Measurements from ENCODE around the gene CDH5. TPM values are rescaled to one million over a fixed set of nuclear protein-coding genes. Genes with fewer than 3 reads are reported as not detected.

The CDH5 gene
- total and polyA plus RNA-seq, 4 donors: 5.5 to 21.9 (median 17.5) TPM

DNA sequence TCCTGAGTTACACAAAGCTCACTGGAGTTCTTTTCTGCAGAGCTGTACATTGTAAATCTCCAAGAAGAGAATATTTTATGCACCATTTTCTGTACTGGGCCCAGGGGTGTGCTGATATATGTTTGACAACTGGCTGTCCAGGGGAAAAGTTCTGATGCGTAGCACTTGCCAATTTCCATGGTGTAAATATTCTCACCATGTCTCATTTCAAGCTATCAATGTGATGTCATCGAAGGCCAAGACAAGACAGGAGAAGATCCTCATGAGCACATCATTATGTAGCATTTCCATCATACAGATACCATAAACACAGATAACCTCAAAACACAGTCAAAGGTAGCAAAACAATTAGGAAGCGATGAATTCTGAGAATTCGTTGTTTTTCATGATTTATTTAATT is 18.9 kb downstream of the CDH5 start:
- peaks cover 0 to 3% (median 0%) of the 10 kb centered on the region in 4 donors for H3K36me3 ChIP-seq (ENCODE audit: control insufficient read depth in 4 of 4, insufficient read depth in 3 of 4, low read depth in 1 of 4, low read length in 3 of 4)
- 95% methylated on average over 4 of the region's 4 CpGs for WGBS
- H3K9ac ChIP-seq (ENCODE audit: low read depth in 1 of 2, low read length in 2 of 2): no peak overlapping the region
- H3K4me3 ChIP-seq (ENCODE audit: low read depth in 1 of 3, low read length in 3 of 3): no peak overlapping the region
- no peak overlapping the region for H3K27ac ChIP-seq (ENCODE audit: low read depth in 1 of 2, low read length in 2 of 2)
- no peak for DNase-seq (ENCODE audit: low spot score)
- no peaks in the 10 kb centered on the region for H3K4me1 ChIP-seq (ENCODE audit: control insufficient read depth in 4 of 4, insufficient read depth in 4 of 4, low read length in 3 of 4)
- TF ChIP-seq HNF4G (IDR thresholded peaks at IDR 0.05) (no peak), YY1 (IDR thresholded peaks at IDR 0.05) (no peak), EGR1 (IDR thresholded peaks at IDR 0.05; ENCODE audit: low read depth in 2 of 2) (no peak), NR2F2 (IDR thresholded peaks at IDR 0.05) (no peak), FOXA1 (IDR thresholded peaks at IDR 0.05) (no peak), GABPA (IDR thresholded peaks at IDR 0.05 in 1 of 2, conservative IDR thresholded peaks at IDR 0.05 in 1 of 2) (no peak), HNF4A (conservative IDR thresholded peaks at IDR 0.05) (no peak), RXRA (IDR thresholded peaks at IDR 0.05) (no peak)
- TF ChIP-seq, protein P1, sequence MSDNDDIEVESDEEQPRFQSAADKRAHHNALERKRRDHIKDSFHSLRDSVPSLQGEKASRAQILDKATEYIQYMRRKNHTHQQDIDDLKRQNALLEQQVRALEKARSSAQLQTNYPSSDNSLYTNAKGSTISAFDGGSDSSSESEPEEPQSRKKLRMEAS (IDR thresholded peaks at IDR 0.05): no peak
- TF ChIP-seq, protein P2, sequence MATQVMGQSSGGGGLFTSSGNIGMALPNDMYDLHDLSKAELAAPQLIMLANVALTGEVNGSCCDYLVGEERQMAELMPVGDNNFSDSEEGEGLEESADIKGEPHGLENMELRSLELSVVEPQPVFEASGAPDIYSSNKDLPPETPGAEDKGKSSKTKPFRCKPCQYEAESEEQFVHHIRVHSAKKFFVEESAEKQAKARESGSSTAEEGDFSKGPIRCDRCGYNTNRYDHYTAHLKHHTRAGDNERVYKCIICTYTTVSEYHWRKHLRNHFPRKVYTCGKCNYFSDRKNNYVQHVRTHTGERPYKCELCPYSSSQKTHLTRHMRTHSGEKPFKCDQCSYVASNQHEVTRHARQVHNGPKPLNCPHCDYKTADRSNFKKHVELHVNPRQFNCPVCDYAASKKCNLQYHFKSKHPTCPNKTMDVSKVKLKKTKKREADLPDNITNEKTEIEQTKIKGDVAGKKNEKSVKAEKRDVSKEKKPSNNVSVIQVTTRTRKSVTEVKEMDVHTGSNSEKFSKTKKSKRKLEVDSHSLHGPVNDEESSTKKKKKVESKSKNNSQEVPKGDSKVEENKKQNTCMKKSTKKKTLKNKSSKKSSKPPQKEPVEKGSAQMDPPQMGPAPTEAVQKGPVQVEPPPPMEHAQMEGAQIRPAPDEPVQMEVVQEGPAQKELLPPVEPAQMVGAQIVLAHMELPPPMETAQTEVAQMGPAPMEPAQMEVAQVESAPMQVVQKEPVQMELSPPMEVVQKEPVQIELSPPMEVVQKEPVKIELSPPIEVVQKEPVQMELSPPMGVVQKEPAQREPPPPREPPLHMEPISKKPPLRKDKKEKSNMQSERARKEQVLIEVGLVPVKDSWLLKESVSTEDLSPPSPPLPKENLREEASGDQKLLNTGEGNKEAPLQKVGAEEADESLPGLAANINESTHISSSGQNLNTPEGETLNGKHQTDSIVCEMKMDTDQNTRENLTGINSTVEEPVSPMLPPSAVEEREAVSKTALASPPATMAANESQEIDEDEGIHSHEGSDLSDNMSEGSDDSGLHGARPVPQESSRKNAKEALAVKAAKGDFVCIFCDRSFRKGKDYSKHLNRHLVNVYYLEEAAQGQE (IDR thresholded peaks at IDR 0.05): no peak
- no peaks in the 10 kb centered on the region for H3K27me3 ChIP-seq (ENCODE audit: control insufficient read depth in 4 of 4, insufficient read depth in 4 of 4, low read length in 3 of 4)
- H3K9me3 ChIP-seq (ENCODE audit: control insufficient read depth in 4 of 4, low read length in 3 of 4): no peaks in the 10 kb centered on the region

DNA sequence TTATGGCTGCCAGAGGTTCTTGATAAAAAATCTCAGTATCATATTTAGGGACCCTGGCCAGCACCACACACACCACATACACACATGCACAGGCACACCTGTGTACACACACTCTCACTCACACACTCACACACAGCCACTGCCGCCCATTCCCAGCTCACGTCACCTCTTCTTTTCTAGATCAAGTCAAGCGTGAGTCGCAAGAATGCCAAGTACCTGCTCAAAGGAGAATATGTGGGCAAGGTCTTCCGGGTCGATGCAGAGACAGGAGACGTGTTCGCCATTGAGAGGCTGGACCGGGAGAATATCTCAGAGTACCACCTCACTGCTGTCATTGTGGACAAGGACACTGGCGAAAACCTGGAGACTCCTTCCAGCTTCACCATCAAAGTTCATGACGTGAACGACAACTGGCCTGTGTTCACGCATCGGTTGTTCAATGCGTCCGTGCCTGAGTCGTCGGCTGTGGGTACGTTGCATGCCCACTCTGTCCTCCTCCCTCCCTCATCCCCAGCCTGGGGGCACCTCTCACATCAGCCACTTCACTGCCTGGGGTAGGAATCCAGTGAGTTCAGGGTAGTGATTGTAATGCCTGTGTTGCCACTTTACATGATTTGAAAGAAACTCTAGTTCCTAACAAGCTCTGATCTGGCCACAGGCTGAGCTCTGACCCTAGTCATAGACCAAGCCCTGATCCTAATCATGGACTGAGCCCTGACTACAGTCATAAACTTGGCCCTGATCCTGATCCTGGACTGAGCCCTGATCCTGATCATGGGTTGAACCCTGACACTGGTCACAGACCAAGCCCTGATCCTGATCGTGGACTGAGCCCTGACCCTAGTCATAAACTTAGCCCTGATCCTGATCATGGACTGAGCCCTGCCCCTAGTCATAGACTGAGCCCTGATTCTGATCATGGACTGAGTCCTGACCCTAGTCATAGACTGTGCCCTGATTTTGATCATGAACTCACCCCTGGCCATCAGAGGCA is 20.4 kb downstream of the CDH5 start:
- TF ChIP-seq RXRA (IDR thresholded peaks at IDR 0.05): no peak
- no peak for TF ChIP-seq FOXA1 (IDR thresholded peaks at IDR 0.05)
- TF ChIP-seq, protein P3, sequence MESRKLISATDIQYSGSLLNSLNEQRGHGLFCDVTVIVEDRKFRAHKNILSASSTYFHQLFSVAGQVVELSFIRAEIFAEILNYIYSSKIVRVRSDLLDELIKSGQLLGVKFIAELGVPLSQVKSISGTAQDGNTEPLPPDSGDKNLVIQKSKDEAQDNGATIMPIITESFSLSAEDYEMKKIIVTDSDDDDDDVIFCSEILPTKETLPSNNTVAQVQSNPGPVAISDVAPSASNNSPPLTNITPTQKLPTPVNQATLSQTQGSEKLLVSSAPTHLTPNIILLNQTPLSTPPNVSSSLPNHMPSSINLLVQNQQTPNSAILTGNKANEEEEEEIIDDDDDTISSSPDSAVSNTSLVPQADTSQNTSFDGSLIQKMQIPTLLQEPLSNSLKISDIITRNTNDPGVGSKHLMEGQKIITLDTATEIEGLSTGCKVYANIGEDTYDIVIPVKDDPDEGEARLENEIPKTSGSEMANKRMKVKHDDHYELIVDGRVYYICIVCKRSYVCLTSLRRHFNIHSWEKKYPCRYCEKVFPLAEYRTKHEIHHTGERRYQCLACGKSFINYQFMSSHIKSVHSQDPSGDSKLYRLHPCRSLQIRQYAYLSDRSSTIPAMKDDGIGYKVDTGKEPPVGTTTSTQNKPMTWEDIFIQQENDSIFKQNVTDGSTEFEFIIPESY (IDR thresholded peaks at IDR 0.05): no peak
- TF ChIP-seq, protein P2 (IDR thresholded peaks at IDR 0.05): no peak
- TF ChIP-seq, protein P4, sequence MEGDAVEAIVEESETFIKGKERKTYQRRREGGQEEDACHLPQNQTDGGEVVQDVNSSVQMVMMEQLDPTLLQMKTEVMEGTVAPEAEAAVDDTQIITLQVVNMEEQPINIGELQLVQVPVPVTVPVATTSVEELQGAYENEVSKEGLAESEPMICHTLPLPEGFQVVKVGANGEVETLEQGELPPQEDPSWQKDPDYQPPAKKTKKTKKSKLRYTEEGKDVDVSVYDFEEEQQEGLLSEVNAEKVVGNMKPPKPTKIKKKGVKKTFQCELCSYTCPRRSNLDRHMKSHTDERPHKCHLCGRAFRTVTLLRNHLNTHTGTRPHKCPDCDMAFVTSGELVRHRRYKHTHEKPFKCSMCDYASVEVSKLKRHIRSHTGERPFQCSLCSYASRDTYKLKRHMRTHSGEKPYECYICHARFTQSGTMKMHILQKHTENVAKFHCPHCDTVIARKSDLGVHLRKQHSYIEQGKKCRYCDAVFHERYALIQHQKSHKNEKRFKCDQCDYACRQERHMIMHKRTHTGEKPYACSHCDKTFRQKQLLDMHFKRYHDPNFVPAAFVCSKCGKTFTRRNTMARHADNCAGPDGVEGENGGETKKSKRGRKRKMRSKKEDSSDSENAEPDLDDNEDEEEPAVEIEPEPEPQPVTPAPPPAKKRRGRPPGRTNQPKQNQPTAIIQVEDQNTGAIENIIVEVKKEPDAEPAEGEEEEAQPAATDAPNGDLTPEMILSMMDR (IDR thresholded peaks at IDR 0.05; ENCODE audit: low read depth, low read length, missing input control): no peak
- no peak for TF ChIP-seq HNF4A (conservative IDR thresholded peaks at IDR 0.05)
- no peak for TF ChIP-seq YY1 (IDR thresholded peaks at IDR 0.05)
- no peak for TF ChIP-seq RAD21 (IDR thresholded peaks at IDR 0.05)
- TF ChIP-seq TAF1 (conservative IDR thresholded peaks at IDR 0.05): no peak
- TF ChIP-seq, protein P1 (IDR thresholded peaks at IDR 0.05): no peak
- no peak for TF ChIP-seq NR2F2 (IDR thresholded peaks at IDR 0.05)
- TF ChIP-seq GABPA (IDR thresholded peaks at IDR 0.05 in 1 of 2, conservative IDR thresholded peaks at IDR 0.05 in 1 of 2): no peak
- TF ChIP-seq SP1 (IDR thresholded peaks at IDR 0.05): no peak
- TF ChIP-seq, protein P5, sequence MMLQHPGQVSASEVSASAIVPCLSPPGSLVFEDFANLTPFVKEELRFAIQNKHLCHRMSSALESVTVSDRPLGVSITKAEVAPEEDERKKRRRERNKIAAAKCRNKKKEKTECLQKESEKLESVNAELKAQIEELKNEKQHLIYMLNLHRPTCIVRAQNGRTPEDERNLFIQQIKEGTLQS (IDR thresholded peaks at IDR 0.05): no peak
- no peak for TF ChIP-seq EGR1 (IDR thresholded peaks at IDR 0.05; ENCODE audit: low read depth in 2 of 2)
- no peak for TF ChIP-seq FOXA2 (IDR thresholded peaks at IDR 0.05)
- TF ChIP-seq JUND (IDR thresholded peaks at IDR 0.05): no peak
- TF ChIP-seq HNF4G (IDR thresholded peaks at IDR 0.05): no peak
- DNase-seq (ENCODE audit: low spot score): no peak
- H3K9ac ChIP-seq (ENCODE audit: low read depth in 1 of 2, low read length in 2 of 2): no peak overlapping the region
- H3K4me1 ChIP-seq (ENCODE audit: control insufficient read depth in 4 of 4, insufficient read depth in 4 of 4, low read length in 3 of 4): no peaks in the 10 kb centered on the region
- no peaks in the 10 kb centered on the region for H3K9me3 ChIP-seq (ENCODE audit: control insufficient read depth in 4 of 4, low read length in 3 of 4)
- no peak overlapping the region for H3K27ac ChIP-seq (ENCODE audit: low read depth in 1 of 2, low read length in 2 of 2)
- peaks cover 0 to 3% (median 0%) of the 10 kb centered on the region in 4 donors for H3K36me3 ChIP-seq (ENCODE audit: control insufficient read depth in 4 of 4, insufficient read depth in 3 of 4, low read depth in 1 of 4, low read length in 3 of 4)
- 91% methylated on average over 20 of the region's 20 CpGs for WGBS
- H3K4me3 ChIP-seq (ENCODE audit: low read depth in 1 of 3, low read length in 3 of 3): no peak overlapping the region
- H3K27me3 ChIP-seq (ENCODE audit: control insufficient read depth in 4 of 4, insufficient read depth in 4 of 4, low read length in 3 of 4): no peaks in the 10 kb centered on the region
